ENCODE data around the gene DHRS3.

DHRS3 gene

DNA sequence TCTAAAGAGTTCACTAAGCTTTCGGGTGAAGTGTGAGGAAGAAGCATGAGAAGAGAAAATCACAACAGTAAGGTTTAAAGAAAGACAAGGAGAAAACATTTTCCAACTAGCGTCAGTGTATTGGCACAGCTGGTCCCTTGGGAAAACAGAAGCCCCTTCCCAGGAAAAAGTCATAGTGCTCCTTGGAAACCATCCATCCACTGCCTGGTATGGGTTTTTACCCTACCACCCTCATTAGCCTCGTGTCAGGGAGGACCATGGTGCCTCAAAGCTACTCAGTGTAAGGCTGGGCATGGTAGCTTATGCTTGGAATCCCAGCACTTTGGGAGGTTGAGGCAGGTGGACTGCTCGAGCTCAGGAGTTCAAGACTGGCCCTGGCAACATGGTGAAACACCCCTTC is 38.6 kb upstream of the DHRS3 start:
- no peaks in the 10 kb centered on the region for H3K27me3 ChIP-seq (ENCODE audit: low read depth, low read length)
- H3K4me3 ChIP-seq (ENCODE audit: low read length): no peak overlapping the region
- TF ChIP-seq, protein P1, sequence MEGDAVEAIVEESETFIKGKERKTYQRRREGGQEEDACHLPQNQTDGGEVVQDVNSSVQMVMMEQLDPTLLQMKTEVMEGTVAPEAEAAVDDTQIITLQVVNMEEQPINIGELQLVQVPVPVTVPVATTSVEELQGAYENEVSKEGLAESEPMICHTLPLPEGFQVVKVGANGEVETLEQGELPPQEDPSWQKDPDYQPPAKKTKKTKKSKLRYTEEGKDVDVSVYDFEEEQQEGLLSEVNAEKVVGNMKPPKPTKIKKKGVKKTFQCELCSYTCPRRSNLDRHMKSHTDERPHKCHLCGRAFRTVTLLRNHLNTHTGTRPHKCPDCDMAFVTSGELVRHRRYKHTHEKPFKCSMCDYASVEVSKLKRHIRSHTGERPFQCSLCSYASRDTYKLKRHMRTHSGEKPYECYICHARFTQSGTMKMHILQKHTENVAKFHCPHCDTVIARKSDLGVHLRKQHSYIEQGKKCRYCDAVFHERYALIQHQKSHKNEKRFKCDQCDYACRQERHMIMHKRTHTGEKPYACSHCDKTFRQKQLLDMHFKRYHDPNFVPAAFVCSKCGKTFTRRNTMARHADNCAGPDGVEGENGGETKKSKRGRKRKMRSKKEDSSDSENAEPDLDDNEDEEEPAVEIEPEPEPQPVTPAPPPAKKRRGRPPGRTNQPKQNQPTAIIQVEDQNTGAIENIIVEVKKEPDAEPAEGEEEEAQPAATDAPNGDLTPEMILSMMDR (IDR thresholded peaks at IDR 0.05; ENCODE audit: low read depth, low read length): no peak
- no peak for TF ChIP-seq EZH2phosphoT487 (IDR thresholded peaks at IDR 0.05; ENCODE audit: low read depth)
- no peak overlapping the region for H3K27ac ChIP-seq (ENCODE audit: low read length)
- H4K20me1 ChIP-seq (ENCODE audit: insufficient read depth, low read length): no peaks in the 10 kb centered on the region
- no peak overlapping the region for H3K4me2 ChIP-seq (ENCODE audit: low read length)
- H3K36me3 ChIP-seq (replicated peaks; ENCODE audit: low read depth, low read length): no peaks in the 10 kb centered on the region
- no peak overlapping the region for H2AFZ ChIP-seq (ENCODE audit: low read depth, low read length)
- peaks cover 3% of the 10 kb centered on the region; the same call in 1 of the 2 replicates for H3K4me1 ChIP-seq (ENCODE audit: low read length)
- no peaks in the 10 kb centered on the region for H3K79me2 ChIP-seq (ENCODE audit: low read length)
- H3K9ac ChIP-seq (ENCODE audit: low read length): no peak overlapping the region
- H3K9me3 ChIP-seq (ENCODE audit: insufficient read depth, low read length): no peaks in the 10 kb centered on the region

DNA sequence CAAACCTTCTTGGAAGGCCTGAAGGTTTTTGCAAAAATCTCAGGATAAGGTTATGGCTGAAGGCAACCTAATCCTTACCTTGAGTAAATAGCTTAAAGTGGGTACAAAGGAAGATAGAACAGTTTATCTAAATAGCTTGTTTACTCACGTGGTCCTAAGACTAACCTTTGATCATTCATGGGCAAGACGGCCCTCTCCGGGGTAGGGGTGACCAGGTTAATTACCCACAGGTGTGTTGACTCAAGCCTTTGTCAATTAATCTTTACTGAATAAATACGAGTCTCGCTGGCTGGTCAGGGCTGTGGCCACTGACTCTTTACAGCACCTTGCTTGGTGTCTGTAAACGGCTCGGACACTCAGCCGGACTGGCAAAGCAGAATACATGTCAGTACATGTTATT is 36.6 kb upstream of the DHRS3 start:
- Histone ChIP-seq H3K9me3 (ENCODE audit: insufficient read depth, low read length) (no peaks in the 10 kb centered on the region), H3K27ac (ENCODE audit: low read length) (no peak overlapping the region), H3K27me3 (ENCODE audit: low read depth, low read length) (no peaks in the 10 kb centered on the region), H3K4me1 (ENCODE audit: low read length) (peaks cover 3% of the 10 kb centered on the region; the same call in 1 of the 2 replicates), H3K79me2 (ENCODE audit: low read length) (no peaks in the 10 kb centered on the region), H2AFZ (ENCODE audit: low read depth, low read length) (no peak overlapping the region), H4K20me1 (ENCODE audit: insufficient read depth, low read length) (no peaks in the 10 kb centered on the region), H3K36me3 (replicated peaks; ENCODE audit: low read depth, low read length) (no peaks in the 10 kb centered on the region), H3K4me2 (ENCODE audit: low read length) (no peak overlapping the region), H3K9ac (ENCODE audit: low read length) (no peak overlapping the region), H3K4me3 (ENCODE audit: low read length) (no peak overlapping the region)
- TF ChIP-seq, protein P1 (IDR thresholded peaks at IDR 0.05; ENCODE audit: low read depth, low read length): no peak
- no peak for TF ChIP-seq EZH2phosphoT487 (IDR thresholded peaks at IDR 0.05; ENCODE audit: low read depth)

DNA sequence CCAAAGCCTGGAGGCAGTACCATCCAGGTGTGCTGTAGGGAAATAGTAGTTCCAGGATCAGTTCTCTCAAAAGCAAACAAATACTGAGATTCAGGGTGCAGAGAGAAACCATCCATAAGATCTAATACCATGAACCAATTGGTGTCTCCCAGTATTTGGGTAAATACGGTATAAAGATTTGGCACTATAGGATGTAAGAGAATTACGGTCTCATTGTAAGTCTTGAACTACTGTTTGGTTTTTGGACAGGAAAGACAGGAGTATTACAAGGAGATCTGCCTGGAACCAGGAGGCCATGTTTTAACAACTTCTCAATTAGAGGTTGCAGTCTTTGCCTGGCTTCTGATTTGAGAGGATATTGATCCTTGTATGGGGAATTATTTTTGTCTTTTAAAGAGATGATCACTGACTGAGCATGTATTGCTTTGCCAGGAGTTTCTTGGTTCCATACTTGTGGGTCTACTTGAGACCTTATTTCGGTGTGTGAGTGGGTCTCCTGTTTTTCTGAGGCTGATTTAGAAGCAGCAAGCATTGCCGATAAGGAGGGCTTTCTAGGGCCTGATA is 36.1 kb upstream of the DHRS3 start:
- Histone ChIP-seq H3K36me3 (replicated peaks; ENCODE audit: low read depth, low read length) (no peaks in the 10 kb centered on the region), H3K27me3 (ENCODE audit: low read depth, low read length) (no peaks in the 10 kb centered on the region), H3K4me3 (ENCODE audit: low read length) (no peak overlapping the region), H2AFZ (ENCODE audit: low read depth, low read length) (no peak overlapping the region), H3K4me1 (ENCODE audit: low read length) (peaks cover 3% of the 10 kb centered on the region; the same call in 1 of the 2 replicates), H3K4me2 (ENCODE audit: low read length) (no peak overlapping the region), H3K27ac (ENCODE audit: low read length) (no peak overlapping the region), H3K9me3 (ENCODE audit: insufficient read depth, low read length) (no peaks in the 10 kb centered on the region), H3K79me2 (ENCODE audit: low read length) (no peaks in the 10 kb centered on the region), H3K9ac (ENCODE audit: low read length) (no peak overlapping the region), H4K20me1 (ENCODE audit: insufficient read depth, low read length) (no peaks in the 10 kb centered on the region)
- TF ChIP-seq, protein P1 (IDR thresholded peaks at IDR 0.05; ENCODE audit: low read depth, low read length): no peak
- no peak for TF ChIP-seq EZH2phosphoT487 (IDR thresholded peaks at IDR 0.05; ENCODE audit: low read depth)

DNA sequence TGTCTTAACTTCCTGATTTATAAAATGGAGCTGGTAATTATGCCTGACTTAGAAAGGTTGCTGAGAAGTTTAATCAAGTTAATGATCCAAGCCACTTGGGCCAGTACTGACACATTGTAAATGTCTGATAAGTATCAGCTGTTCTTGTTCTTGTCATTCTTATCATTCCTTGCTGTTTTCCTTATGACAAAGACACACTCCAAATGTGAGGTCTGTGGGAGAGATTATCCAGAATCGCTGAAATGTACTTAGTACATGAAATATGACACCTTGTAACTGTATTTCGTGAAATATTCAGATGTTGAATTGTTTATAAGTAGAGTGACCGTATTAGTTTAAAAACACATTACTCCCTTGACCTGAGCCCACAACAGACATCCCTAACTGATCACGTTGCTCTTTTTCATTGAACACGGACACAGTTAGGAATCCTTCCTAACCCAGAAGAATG is 32.0 kb upstream of the DHRS3 start:
- no peak overlapping the region for H3K4me3 ChIP-seq (ENCODE audit: low read length)
- no peaks in the 10 kb centered on the region for H3K36me3 ChIP-seq (replicated peaks; ENCODE audit: low read depth, low read length)
- no peaks in the 10 kb centered on the region for H3K27me3 ChIP-seq (ENCODE audit: low read depth, low read length)
- no peaks in the 10 kb centered on the region for H3K4me1 ChIP-seq (ENCODE audit: low read length)
- TF ChIP-seq, protein P1 (IDR thresholded peaks at IDR 0.05; ENCODE audit: low read depth, low read length): no peak
- TF ChIP-seq EZH2phosphoT487 (IDR thresholded peaks at IDR 0.05; ENCODE audit: low read depth): no peak
- H3K4me2 ChIP-seq (ENCODE audit: low read length): no peak overlapping the region
- H2AFZ ChIP-seq (ENCODE audit: low read depth, low read length): no peak overlapping the region
- H4K20me1 ChIP-seq (ENCODE audit: insufficient read depth, low read length): no peaks in the 10 kb centered on the region
- H3K9me3 ChIP-seq (ENCODE audit: insufficient read depth, low read length): no peaks in the 10 kb centered on the region
- no peaks in the 10 kb centered on the region for H3K79me2 ChIP-seq (ENCODE audit: low read length)
- H3K9ac ChIP-seq (ENCODE audit: low read length): no peak overlapping the region
- no peak overlapping the region for H3K27ac ChIP-seq (ENCODE audit: low read length)
